ENCODE results near the gene APLF.

The APLF gene

DNA sequence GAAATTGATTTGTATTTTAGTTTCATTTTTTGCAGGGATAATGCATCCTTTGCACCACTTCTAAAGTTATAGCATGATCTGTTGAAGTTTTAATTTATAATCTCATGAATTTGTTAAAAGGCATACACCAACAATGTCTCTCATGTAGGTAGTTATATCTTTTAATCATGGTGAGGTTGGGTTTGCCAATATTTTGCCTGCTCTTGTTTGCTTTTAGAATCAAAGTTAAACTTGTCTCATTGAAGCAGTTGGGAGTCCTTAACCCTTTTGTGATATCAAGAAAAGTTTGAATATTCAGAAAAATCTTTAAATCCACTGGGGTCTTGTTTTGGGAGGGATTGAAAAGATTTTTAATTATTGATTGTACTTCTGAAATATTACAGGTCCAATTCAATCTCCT lies 31.7 kb downstream of the APLF start:
- H3K36me3 ChIP-seq, result no peaks in the 10 kb centered on the region
- TF ChIP-seq CTCF (IDR thresholded peaks at IDR 0.05), result no peak
- no peak overlapping the region for H3K27ac ChIP-seq
- no peaks in the 10 kb centered on the region for H3K27me3 ChIP-seq
- no peak overlapping the region for H3K4me3 ChIP-seq
- H3K4me1 ChIP-seq, result no peaks in the 10 kb centered on the region
- intact Hi-C loops (cut with DNase I; ENCODE audit: low total_unique reads), result no loop called here
- no peak for DNase-seq
- peaks cover 0 to 19% (median 6%) of the 10 kb centered on the region in 3 donors for H3K9me3 ChIP-seq

GRCh38 chr2:68500649-68501048 lies 33.3 kb downstream of the APLF start:
- H3K27ac ChIP-seq, result no peak overlapping the region

GRCh38 chr2:68501768-68502167 lies 34.4 kb downstream of the APLF start:
- no peak for DNase-seq
- H3K27ac ChIP-seq, result no peak overlapping the region
- H3K9me3 ChIP-seq, result peaks cover 0 to 4% (median 0%) of the 10 kb centered on the region in 3 donors
- H3K4me1 ChIP-seq, result no peaks in the 10 kb centered on the region
- no peaks in the 10 kb centered on the region for H3K27me3 ChIP-seq
- intact Hi-C loops (cut with DNase I; ENCODE audit: low total_unique reads), result no loop called here
- peaks cover 0 to 11% (median 0%) of the 10 kb centered on the region in 3 donors for H3K36me3 ChIP-seq
- H3K4me3 ChIP-seq, result no peak overlapping the region
- no peak for TF ChIP-seq CTCF (IDR thresholded peaks at IDR 0.05)

More at GRCh38 chr2:68500649-68501048, 33.3 kb downstream of the APLF start:
- intact Hi-C loops (cut with DNase I; ENCODE audit: low total_unique reads), result no loop called here
- Histone ChIP-seq H3K4me1 (no peaks in the 10 kb centered on the region), H3K9me3 (peaks cover 0 to 15% (median 6%) of the 10 kb centered on the region in 3 donors), H3K36me3 (peaks cover 0 to 4% (median 0%) of the 10 kb centered on the region in 3 donors), H3K27me3 (no peaks in the 10 kb centered on the region), H3K4me3 (no peak overlapping the region)
- no peak for TF ChIP-seq CTCF (IDR thresholded peaks at IDR 0.05)
- DNase-seq, result no peak

DNA sequence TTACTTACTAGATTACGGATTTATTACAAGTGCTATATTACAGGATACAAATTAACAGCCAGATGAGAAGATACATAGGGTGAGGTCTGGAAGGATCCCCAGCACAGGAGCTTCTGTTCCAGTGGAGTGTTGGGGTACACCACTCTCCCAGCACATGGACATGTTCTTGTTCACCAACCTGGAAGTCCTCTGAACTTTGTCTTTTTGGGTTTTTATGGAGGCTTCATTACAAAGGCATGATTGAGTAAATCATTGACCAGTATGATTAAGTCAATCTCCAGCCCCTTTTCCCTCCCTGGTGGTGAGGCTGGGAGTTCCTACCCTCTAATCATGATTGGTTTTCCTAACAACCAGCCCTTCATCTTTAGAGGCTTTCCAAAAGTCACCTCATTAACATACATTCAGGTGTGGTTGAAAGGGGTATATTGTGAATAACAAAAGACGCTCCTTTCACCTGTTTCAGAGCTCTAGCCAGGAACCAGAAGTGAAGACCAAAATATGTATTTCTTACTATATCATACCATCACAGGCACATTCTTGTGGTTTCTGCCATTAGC lies 38.3 kb downstream of the APLF start:
- Histone ChIP-seq H3K27me3 (no peaks in the 10 kb centered on the region), H3K27ac (no peak overlapping the region), H3K4me3 (no peak overlapping the region), H3K4me1 (no peaks in the 10 kb centered on the region), H3K36me3 (peaks cover 0 to 12% (median 10%) of the 10 kb centered on the region in 3 donors), H3K9me3 (no peaks in the 10 kb centered on the region)
- no peak for TF ChIP-seq CTCF (IDR thresholded peaks at IDR 0.05)
- intact Hi-C loops (cut with DNase I; ENCODE audit: low total_unique reads), result no loop called here
- no peak for DNase-seq

- intact Hi-C loops (cut with DNase I; ENCODE audit: low total_unique reads), result no loop called here
- Histone ChIP-seq H3K27ac (no peak overlapping the region), H3K4me1 (no peaks in the 10 kb centered on the region), H3K9me3 (no peaks in the 10 kb centered on the region), H3K4me3 (no peak overlapping the region), H3K36me3 (peaks cover 0 to 12% (median 10%) of the 10 kb centered on the region in 3 donors), H3K27me3 (no peaks in the 10 kb centered on the region)
- DNase-seq, result no peak
- no peak for TF ChIP-seq CTCF (IDR thresholded peaks at IDR 0.05)
Observed at GRCh38 chr2:68506170-68506569, 38.8 kb downstream of the APLF start.

- no peaks in the 10 kb centered on the region for H3K4me1 ChIP-seq
- TF ChIP-seq CTCF (IDR thresholded peaks at IDR 0.05), result no peak
- H3K4me3 ChIP-seq, result no peak overlapping the region
- DNase-seq, result no peak
- H3K36me3 ChIP-seq, result peaks cover 0 to 10% (median 4%) of the 10 kb centered on the region in 3 donors
- H3K27ac ChIP-seq, result no peak overlapping the region
- no peaks in the 10 kb centered on the region for H3K27me3 ChIP-seq
- intact Hi-C loops (cut with DNase I; ENCODE audit: low total_unique reads), result no loop called here
- no peaks in the 10 kb centered on the region for H3K9me3 ChIP-seq
Observed at GRCh38 chr2:68512326-68512725, 44.9 kb downstream of the APLF start.
